Upper lobe of left lung (tissue), 6 donors: ENCODE data around the gene DAPL1. TPM values are rescaled to one million over a fixed set of nuclear protein-coding genes. Genes with fewer than 3 reads are reported as not detected.

ENCODE experiments used
- ATAC-seq, 2 donors: fragments of 200-7000 bp; cut with Tn5 transposase; one replicate each; pipeline ENCODE4 v1.9.1; 2022; ENCODE audit warnings: mild to moderate bottlenecking in 2 of 2, moderate library complexity in 2 of 2; ENCODE audit not compliant: low FRiP score in 2 of 2
- DNase-seq, 2 donors: peaks; one replicate each; pipeline ENCODE4 v3.0.0-alpha.2; 2019 to 2020
- H3K27ac ChIP-seq, 4 donors: fragments of 200-600 bp; sonication (generic); one replicate each; pipeline ENCODE4 v1.5.1; 2016 to 2019
- H3K27me3 ChIP-seq, 4 donors: fragments of 200-600 bp; sonication (generic); one replicate each; pipeline ENCODE4 v1.5.1; 2017 to 2019
- H3K36me3 ChIP-seq, 4 donors: fragments of 200-600 bp; sonication (generic); one replicate each; pipeline ENCODE4 v1.5.1; 2016 to 2019
- H3K4me1 ChIP-seq, 4 donors: fragments of 200-600 bp; sonication (generic); one replicate each; pipeline ENCODE4 v1.5.1; 2018 to 2019
- H3K4me3 ChIP-seq, 4 donors: fragments of 200-600 bp; sonication (generic); one replicate each; pipeline ENCODE4 v1.5.1; 2017 to 2019; ENCODE audit warnings: mild to moderate bottlenecking in 2 of 4, moderate library complexity in 1 of 4
- H3K9me3 ChIP-seq, 4 donors: fragments of 200-600 bp; sonication (generic); one replicate each; pipeline ENCODE4 v1.5.1; 2018 to 2019
- CTCF ChIP-seq, 6 experiments: fragments of 450-650 bp in 4 of 6; fragments of 200-600 bp in 2 of 6; sonication (generic) in 2 of 6; IDR thresholded peaks; one replicate each; pipeline ENCODE4 v1.5.1; 2016 to 2019; ENCODE audit warnings: antibody characterized with exemption in 6 of 6
- EP300 ChIP-seq, 4 donors: sonication (generic); formaldehyde crosslinking; IDR thresholded peaks; one replicate each; pipeline ENCODE4 v1.5.1; 2017; ENCODE audit warnings: antibody characterized with exemption in 4 of 4, control low read depth in 2 of 4
- POLR2A ChIP-seq, 4 donors: fragments of 450-650 bp; IDR thresholded peaks; one replicate each; pipeline ENCODE4 v1.5.1; 2016 to 2017; ENCODE audit warnings: antibody characterized with exemption in 4 of 4, mild to moderate bottlenecking in 2 of 4
- POLR2AphosphoS5 ChIP-seq, 2 donors: sonication (generic); formaldehyde crosslinking; IDR thresholded peaks; one replicate each; pipeline ENCODE4 v1.5.1; 2017; ENCODE audit warnings: antibody characterized with exemption in 2 of 2
- WGBS, 2 donors: methylation state at CpG; one replicate each; pipeline ENCODE4 v1.1.5; 2017 to 2018; 5-methylcytosine and 5-hydroxymethylcytosine counted together
- total RNA-seq, 6 donors: library from RNA; depleted of rRNA in 4 of 6; stranded (reverse); fragments of >200 nt in 4 of 6; gene quantifications; one replicate each; pipeline versions ENCODE4 v1.1.0 to v1.2.1, GENCODE V29; 2016 to 2021
- donor health status: DM: no; HTN: no; CAD: no; lungs with moderate emphysema.
- donor health status: DM: no; HTN: yes; CAD: no; lungs with severe emphysema.

DAPL1 gene
- total RNA-seq, 6 donors from 2014 or later = 0.43 TPM; not detected in 5

DNA sequence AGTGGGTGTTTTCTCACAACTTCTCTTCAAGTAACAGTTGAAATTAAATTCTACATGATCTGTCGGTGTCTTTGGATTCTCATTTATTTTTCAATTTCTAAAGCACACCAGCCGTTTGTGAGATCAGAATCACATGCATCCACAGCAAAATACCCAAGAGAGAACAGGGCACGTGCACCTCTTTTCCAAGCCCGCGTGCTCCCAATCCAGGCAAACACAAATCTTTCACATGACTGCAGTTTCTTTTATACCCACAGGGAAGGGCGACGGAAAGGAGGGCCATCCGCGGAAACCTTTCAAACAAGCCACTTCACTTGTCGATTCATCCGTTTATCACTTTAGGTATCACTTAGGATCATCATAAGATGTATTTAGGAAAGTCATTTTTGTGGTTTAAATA lies 13.0 kb upstream of the DAPL1 start:
- DNase-seq (no peak), ATAC-seq (no peak)
- Histone ChIP-seq H3K9me3 (peaks cover 0 to 3% (median 0%) of the 10 kb centered on the region in 4 donors), H3K27ac (no peak overlapping the region), H3K27me3 (no peaks in the 10 kb centered on the region), H3K36me3 (no peaks in the 10 kb centered on the region), H3K4me3 (no peak overlapping the region), H3K4me1 (no peaks in the 10 kb centered on the region)
- no peak for TF ChIP-seq POLR2AphosphoS5 (IDR thresholded peaks at IDR 0.05)
- TF ChIP-seq CTCF (IDR thresholded peaks at IDR 0.05) = no peak
- TF ChIP-seq POLR2A (IDR thresholded peaks at IDR 0.05) = no peak
- no peak for TF ChIP-seq EP300 (IDR thresholded peaks at IDR 0.05)
- 90 to 96% methylated on average over 11 of the region's 11 CpGs for WGBS, 2 donors

DNA sequence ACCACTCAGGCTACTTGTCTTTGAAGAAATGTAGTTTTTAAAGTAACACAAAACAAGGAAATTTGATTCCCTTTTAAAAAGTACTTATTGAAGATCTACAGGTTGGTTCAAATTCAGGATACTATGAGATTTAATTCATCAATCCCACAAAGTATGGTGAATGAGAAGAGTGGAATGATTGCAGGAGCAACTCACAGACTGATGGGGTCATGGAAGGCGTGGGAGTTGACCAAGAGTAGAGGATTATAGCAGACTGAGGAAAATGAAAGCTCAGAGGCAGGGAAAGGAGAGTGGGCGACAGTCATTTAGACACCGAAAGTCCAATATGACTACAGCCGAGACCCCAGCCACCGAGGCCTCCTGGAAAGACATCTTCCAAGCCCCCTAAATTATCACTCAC lies 12.5 kb upstream of the DAPL1 start:
- H3K4me1 ChIP-seq = no peaks in the 10 kb centered on the region
- H3K27ac ChIP-seq = no peak overlapping the region
- H3K27me3 ChIP-seq = no peaks in the 10 kb centered on the region
- TF ChIP-seq EP300 (IDR thresholded peaks at IDR 0.05) = no peak
- TF ChIP-seq POLR2A (IDR thresholded peaks at IDR 0.05) = no peak
- no peak for TF ChIP-seq CTCF (IDR thresholded peaks at IDR 0.05)
- TF ChIP-seq POLR2AphosphoS5 (IDR thresholded peaks at IDR 0.05) = no peak
- no peak overlapping the region for H3K4me3 ChIP-seq
- 77 to 84% methylated on average over 5 of the region's 5 CpGs for WGBS, 2 donors
- H3K36me3 ChIP-seq = no peaks in the 10 kb centered on the region
- no peak for DNase-seq
- H3K9me3 ChIP-seq = peaks cover 0 to 7% (median 0%) of the 10 kb centered on the region in 4 donors
- ATAC-seq = no peak

DNA sequence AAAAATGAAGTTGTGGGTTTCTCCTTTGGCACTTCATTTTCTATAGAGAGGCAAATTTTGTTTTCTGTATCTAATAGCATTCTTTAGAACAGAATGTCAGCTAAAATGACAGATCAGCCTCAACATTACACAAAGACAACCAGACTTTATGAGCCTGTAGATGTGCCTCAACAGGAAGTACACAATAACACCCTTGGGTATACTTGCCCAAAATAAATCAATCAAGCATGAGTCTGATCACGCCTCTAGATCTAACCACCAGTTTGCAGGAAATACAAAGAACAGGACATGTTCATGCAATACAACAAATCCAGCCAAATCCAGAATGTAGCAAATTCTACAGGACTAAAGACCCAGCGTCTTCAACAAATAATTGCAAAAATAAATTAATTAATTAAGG lies 11.2 kb upstream of the DAPL1 start:
- no peak for DNase-seq
- no peak for TF ChIP-seq EP300 (IDR thresholded peaks at IDR 0.05)
- TF ChIP-seq CTCF (IDR thresholded peaks at IDR 0.05) = no peak
- TF ChIP-seq POLR2AphosphoS5 (IDR thresholded peaks at IDR 0.05) = no peak
- no peak for TF ChIP-seq POLR2A (IDR thresholded peaks at IDR 0.05)
- no peaks in the 10 kb centered on the region for H3K27me3 ChIP-seq
- H3K9me3 ChIP-seq = peaks cover 0 to 7% (median 0%) of the 10 kb centered on the region in 4 donors
- no peak overlapping the region for H3K4me3 ChIP-seq
- H3K4me1 ChIP-seq = no peaks in the 10 kb centered on the region
- H3K27ac ChIP-seq = no peak overlapping the region
- H3K36me3 ChIP-seq = no peaks in the 10 kb centered on the region
- ATAC-seq = no peak
- WGBS, 2 donors = 52% methylated on average over 2 of the region's 2 CpGs

GRCh38 chr2:158786897-158787296 lies 8.2 kb upstream of the DAPL1 start:
- H3K27me3 ChIP-seq = no peaks in the 10 kb centered on the region
- TF ChIP-seq CTCF (IDR thresholded peaks at IDR 0.05) (no peak), POLR2A (IDR thresholded peaks at IDR 0.05) (no peak), EP300 (IDR thresholded peaks at IDR 0.05) (no peak), POLR2AphosphoS5 (IDR thresholded peaks at IDR 0.05) (no peak)
- no peaks in the 10 kb centered on the region for H3K4me1 ChIP-seq
- H3K27ac ChIP-seq = no peak overlapping the region
- DNase-seq (no peak), ATAC-seq (no peak)
- H3K4me3 ChIP-seq = no peak overlapping the region
- peaks cover 0 to 7% (median 0%) of the 10 kb centered on the region in 4 donors for H3K9me3 ChIP-seq
- WGBS, 2 donors = 86 to 88% methylated on average over 8 of the region's 8 CpGs
- H3K36me3 ChIP-seq = no peaks in the 10 kb centered on the region

GRCh38 chr2:158788951-158789350 lies 6.2 kb upstream of the DAPL1 start:
- Histone ChIP-seq H3K36me3 (no peaks in the 10 kb centered on the region), H3K9me3 (peaks cover 0 to 7% (median 0%) of the 10 kb centered on the region in 4 donors), H3K27me3 (no peaks in the 10 kb centered on the region), H3K4me3 (no peak overlapping the region), H3K4me1 (no peaks in the 10 kb centered on the region), H3K27ac (no peak overlapping the region)
- TF ChIP-seq CTCF (IDR thresholded peaks at IDR 0.05) = no peak
- TF ChIP-seq EP300 (IDR thresholded peaks at IDR 0.05) = no peak
- no peak for TF ChIP-seq POLR2AphosphoS5 (IDR thresholded peaks at IDR 0.05)
- no peak for TF ChIP-seq POLR2A (IDR thresholded peaks at IDR 0.05)
- ATAC-seq = no peak
- 69 to 75% methylated on average over 2 of the region's 2 CpGs for WGBS, 2 donors
- no peak for DNase-seq
